ENCODE measurements around the gene HNRNPUL1.

The HNRNPUL1 gene

GRCh38 chr19:41311613-41312012 is 47.4 kb downstream of the HNRNPUL1 start:
- no peak for DNase-seq (ENCODE audit: low spot score in 2 of 2)
- Histone ChIP-seq H3K27me3 (ENCODE audit: low read depth) (no peaks in the 10 kb centered on the region), H3K4me3 (peak overlapping the region; percentile 82), H3K4me1 (peaks cover 13% of the 10 kb centered on the region), H3K9me3 (no peaks in the 10 kb centered on the region), H3K36me3 (replicated peaks) (peaks cover 45% of the 10 kb centered on the region)
- in situ Hi-C loops (cut with MboI; ENCODE audit: low sequenced_read_pairs) = no loop called here

GRCh38 chr19:41316306-41316920 is 52.2 kb downstream of the HNRNPUL1 start:
- Histone ChIP-seq H3K9me3 (no peaks in the 10 kb centered on the region), H3K4me3 (no peak overlapping the region), H3K4me1 (peaks cover under 1% of the 10 kb centered on the region; the same call in 1 of the 2 replicates), H3K36me3 (replicated peaks) (peaks cover 70% of the 10 kb centered on the region), H3K27me3 (ENCODE audit: low read depth) (no peaks in the 10 kb centered on the region)
- in situ Hi-C loops (cut with MboI; ENCODE audit: low sequenced_read_pairs) = no loop called here
- DNase-seq (ENCODE audit: low spot score in 2 of 2) = no peak

- Histone ChIP-seq H3K4me3 (no peak overlapping the region), H3K27me3 (ENCODE audit: low read depth) (no peaks in the 10 kb centered on the region), H3K36me3 (replicated peaks) (peaks cover 67% of the 10 kb centered on the region), H3K4me1 (no peaks in the 10 kb centered on the region), H3K9me3 (no peaks in the 10 kb centered on the region)
- no peak for DNase-seq (ENCODE audit: low spot score in 2 of 2)
- in situ Hi-C loops (cut with MboI; ENCODE audit: low sequenced_read_pairs) = no loop called here
These were observed 54.7 kb downstream of the HNRNPUL1 start for GRCh38 chr19:41318696-41319499.

- Histone ChIP-seq H3K4me1 (no peaks in the 10 kb centered on the region), H3K27me3 (ENCODE audit: low read depth) (no peaks in the 10 kb centered on the region), H3K4me3 (no peak overlapping the region), H3K9me3 (no peaks in the 10 kb centered on the region), H3K36me3 (replicated peaks) (peaks cover 66% of the 10 kb centered on the region)
- in situ Hi-C loops (cut with MboI; ENCODE audit: low sequenced_read_pairs) = no loop called here
- DNase-seq (ENCODE audit: low spot score in 2 of 2) = no peak
These were observed 55.5 kb downstream of the HNRNPUL1 start for GRCh38 chr19:41319500-41320184.

GRCh38 chr19:41320185-41320518 is 56.0 kb downstream of the HNRNPUL1 start:
- Histone ChIP-seq H3K36me3 (replicated peaks) (peaks cover 66% of the 10 kb centered on the region), H3K4me1 (no peaks in the 10 kb centered on the region), H3K9me3 (no peaks in the 10 kb centered on the region), H3K4me3 (no peak overlapping the region), H3K27me3 (ENCODE audit: low read depth) (no peaks in the 10 kb centered on the region)
- no peak for DNase-seq (ENCODE audit: low spot score in 2 of 2)
- in situ Hi-C loops (cut with MboI; ENCODE audit: low sequenced_read_pairs) = no loop called here

- H3K4me3 ChIP-seq = no peak overlapping the region
- H3K4me1 ChIP-seq = no peaks in the 10 kb centered on the region
- H3K27me3 ChIP-seq (ENCODE audit: low read depth) = no peaks in the 10 kb centered on the region
- in situ Hi-C loops (cut with MboI; ENCODE audit: low sequenced_read_pairs) = no loop called here
- H3K9me3 ChIP-seq = no peaks in the 10 kb centered on the region
- DNase-seq (ENCODE audit: low spot score in 2 of 2) = no peak
- peaks cover 66% of the 10 kb centered on the region for H3K36me3 ChIP-seq (replicated peaks)
These were observed 56.4 kb downstream of the HNRNPUL1 start for GRCh38 chr19:41320568-41320967.

GRCh38 chr19:41321204-41321599 is 57.0 kb downstream of the HNRNPUL1 start:
- in situ Hi-C loops (cut with MboI; ENCODE audit: low sequenced_read_pairs) = no loop called here
- Histone ChIP-seq H3K27me3 (ENCODE audit: low read depth) (no peaks in the 10 kb centered on the region), H3K4me3 (no peak overlapping the region), H3K4me1 (no peaks in the 10 kb centered on the region), H3K36me3 (replicated peaks) (peaks cover 64% of the 10 kb centered on the region), H3K9me3 (no peaks in the 10 kb centered on the region)
- DNase-seq (ENCODE audit: low spot score in 2 of 2) = no peak

- no peaks in the 10 kb centered on the region for H3K9me3 ChIP-seq
- DNase-seq (ENCODE audit: low spot score in 2 of 2) = peak; percentile 25 to 58
- peaks cover 59% of the 10 kb centered on the region for H3K36me3 ChIP-seq (replicated peaks)
- no peak overlapping the region for H3K4me3 ChIP-seq
- H3K27me3 ChIP-seq (ENCODE audit: low read depth) = no peaks in the 10 kb centered on the region
- in situ Hi-C loops (cut with MboI; ENCODE audit: low sequenced_read_pairs) = no loop called here
- H3K4me1 ChIP-seq = no peaks in the 10 kb centered on the region
These were observed 57.6 kb downstream of the HNRNPUL1 start for GRCh38 chr19:41321600-41322270.

GRCh38 chr19:41322451-41322850 is 58.3 kb downstream of the HNRNPUL1 start:
- Histone ChIP-seq H3K27me3 (ENCODE audit: low read depth) (no peaks in the 10 kb centered on the region), H3K9me3 (no peaks in the 10 kb centered on the region), H3K4me1 (no peaks in the 10 kb centered on the region), H3K4me3 (no peak overlapping the region), H3K36me3 (replicated peaks) (peaks cover 52% of the 10 kb centered on the region)
- in situ Hi-C loops (cut with MboI; ENCODE audit: low sequenced_read_pairs) = no loop called here
- no peak for DNase-seq (ENCODE audit: low spot score in 2 of 2)

GRCh38 chr19:41323023-41323422 is 58.9 kb downstream of the HNRNPUL1 start:
- no peaks in the 10 kb centered on the region for H3K4me1 ChIP-seq
- peaks cover 51% of the 10 kb centered on the region for H3K36me3 ChIP-seq (replicated peaks)
- no peak overlapping the region for H3K4me3 ChIP-seq
- in situ Hi-C loops (cut with MboI; ENCODE audit: low sequenced_read_pairs) = no loop called here
- DNase-seq (ENCODE audit: low spot score in 2 of 2) = no peak
- H3K27me3 ChIP-seq (ENCODE audit: low read depth) = no peaks in the 10 kb centered on the region
- no peaks in the 10 kb centered on the region for H3K9me3 ChIP-seq

GRCh38 chr19:41323430-41324125 is 59.4 kb downstream of the HNRNPUL1 start:
- Histone ChIP-seq H3K27me3 (ENCODE audit: low read depth) (no peaks in the 10 kb centered on the region), H3K4me1 (no peaks in the 10 kb centered on the region), H3K9me3 (no peaks in the 10 kb centered on the region), H3K4me3 (no peak overlapping the region), H3K36me3 (replicated peaks) (peaks cover 49% of the 10 kb centered on the region)
- DNase-seq (ENCODE audit: low spot score in 2 of 2) = no peak
- in situ Hi-C loops (cut with MboI; ENCODE audit: low sequenced_read_pairs) = no loop called here

- H3K9me3 ChIP-seq = no peaks in the 10 kb centered on the region
- no peaks in the 10 kb centered on the region for H3K4me1 ChIP-seq
- in situ Hi-C loops (cut with MboI; ENCODE audit: low sequenced_read_pairs) = no loop called here
- DNase-seq (ENCODE audit: low spot score in 2 of 2) = no peak
- H3K27me3 ChIP-seq (ENCODE audit: low read depth) = no peaks in the 10 kb centered on the region
- H3K36me3 ChIP-seq (replicated peaks) = peaks cover 42% of the 10 kb centered on the region
- no peak overlapping the region for H3K4me3 ChIP-seq
These were observed 60.1 kb downstream of the HNRNPUL1 start for GRCh38 chr19:41324231-41324702.

- in situ Hi-C loops (cut with MboI; ENCODE audit: low sequenced_read_pairs) = no loop called here
- no peak for DNase-seq (ENCODE audit: low spot score in 2 of 2)
- no peaks in the 10 kb centered on the region for H3K4me1 ChIP-seq
These were observed 60.9 kb downstream of the HNRNPUL1 start for GRCh38 chr19:41324921-41325639.

More at GRCh38 chr19:41324921-41325639, 60.9 kb downstream of the HNRNPUL1 start:
- Histone ChIP-seq H3K27me3 (ENCODE audit: low read depth) (no peaks in the 10 kb centered on the region), H3K36me3 (replicated peaks) (peaks cover 36% of the 10 kb centered on the region), H3K9me3 (no peaks in the 10 kb centered on the region), H3K4me3 (no peak overlapping the region)

All from HAP-1 (cell line).